SIG-M5 (cell line): Measurements from ENCODE around the gene NAV1.
"Not testable (repeated sequence)": the region's sequence is repeated elsewhere in the genome, so short reads cannot be mapped to it uniquely, and the experiment has no call there.

Experiments
- DNase-seq: peaks from one replicate; lab custom pipeline; 2025; lab: John Stamatoyannopoulos, UW

Gene NAV1

GRCh38 chr1:201528631-201529252 is 10.2 kb upstream of the NAV1 start:
- DNase-seq: no peak

GRCh38 chr1:201530741-201531531 is 8.0 kb upstream of the NAV1 start:
- no peak for DNase-seq

- DNase-seq: no peak
Measured at GRCh38 chr1:201531551-201532425, 7.1 kb upstream of the NAV1 start.

GRCh38 chr1:201533836-201534235 is 5.1 kb upstream of the NAV1 start:
- no peak for DNase-seq

GRCh38 chr1:201535046-201535918 is 3.6 kb upstream of the NAV1 start:
- no peak for DNase-seq

- DNase-seq: no peak
Measured at GRCh38 chr1:201535919-201536245, 3.0 kb upstream of the NAV1 start.

GRCh38 chr1:201536558-201536957 is 2.4 kb upstream of the NAV1 start:
- DNase-seq: no peak

- DNase-seq: no peak
Measured at GRCh38 chr1:201537028-201537427, 1.9 kb upstream of the NAV1 start.

GRCh38 chr1:201537467-201537866 is 1.5 kb upstream of the NAV1 start:
- no peak for DNase-seq

- no peak for DNase-seq
Measured at GRCh38 chr1:201537891-201538611, 876 bp upstream of the NAV1 start.

- DNase-seq: no peak
Measured at GRCh38 chr1:201539561-201540431, 869 bp downstream of the NAV1 start.

GRCh38 chr1:201540846-201541735 is 2.2 kb downstream of the NAV1 start:
- DNase-seq: no peak

- no peak for DNase-seq
Measured at GRCh38 chr1:201542309-201543035, 3.5 kb downstream of the NAV1 start.

- no peak for DNase-seq
Measured at GRCh38 chr1:201543871-201544642, 5.1 kb downstream of the NAV1 start.

- no peak for DNase-seq
Measured at GRCh38 chr1:201544710-201545109, 5.8 kb downstream of the NAV1 start.

- no peak for DNase-seq
Measured at GRCh38 chr1:201545851-201546492, 7.0 kb downstream of the NAV1 start.

- DNase-seq: not testable (repeated sequence)
Measured at GRCh38 chr1:201549522-201549921, 10.6 kb downstream of the NAV1 start.
